ENCODE data around the gene DDX28. TPM values are rescaled to one million over a fixed set of nuclear protein-coding genes. Genes with fewer than 3 reads are reported as not detected.
"Not testable (repeated sequence)": the region's sequence is repeated elsewhere in the genome, so short reads cannot be mapped to it uniquely, and the experiment has no call there.

Gene DDX28
- total and polyA plus RNA-seq, 4 donors: 7.6 to 11.6 (median 8.4) TPM

GRCh38 chr16:67998779-67999688 lies 24.0 kb downstream of the DDX28 start, which contains the start of gene DPEP2:
DPEP2 (minus strand) TSS chr16:67999484; CDS start chr16:67993212, 6,272 bp downstream.
- not testable (repeated sequence) for H3K27me3 ChIP-seq (ENCODE audit: control insufficient read depth in 4 of 4, insufficient read depth in 4 of 4, low read length in 3 of 4); H3K4me3 ChIP-seq (ENCODE audit: low read depth in 1 of 3, low read length in 3 of 3); H3K9ac ChIP-seq (ENCODE audit: low read depth in 1 of 2, low read length in 2 of 2); H3K36me3 ChIP-seq (ENCODE audit: control insufficient read depth in 4 of 4, insufficient read depth in 3 of 4, low read depth in 1 of 4, low read length in 3 of 4); H3K9me3 ChIP-seq (ENCODE audit: control insufficient read depth in 4 of 4, low read length in 3 of 4); H3K4me1 ChIP-seq (ENCODE audit: control insufficient read depth in 4 of 4, insufficient read depth in 4 of 4, low read length in 3 of 4); DNase-seq (ENCODE audit: low spot score)
- H3K27ac ChIP-seq (ENCODE audit: low read depth in 1 of 2, low read length in 2 of 2): peak within 1 kb of the TSS; percentile 48 to 61
- WGBS: 75% methylated on average over 18 of the region's 18 CpGs

GRCh38 chr16:67998231-67998778 lies 24.7 kb downstream of the DDX28 start:
- not testable (repeated sequence) for H3K9me3 ChIP-seq (ENCODE audit: control insufficient read depth in 4 of 4, low read length in 3 of 4); H3K9ac ChIP-seq (ENCODE audit: low read depth in 1 of 2, low read length in 2 of 2); H3K27me3 ChIP-seq (ENCODE audit: control insufficient read depth in 4 of 4, insufficient read depth in 4 of 4, low read length in 3 of 4); H3K36me3 ChIP-seq (ENCODE audit: control insufficient read depth in 4 of 4, insufficient read depth in 3 of 4, low read depth in 1 of 4, low read length in 3 of 4); DNase-seq (ENCODE audit: low spot score); H3K4me3 ChIP-seq (ENCODE audit: low read depth in 1 of 3, low read length in 3 of 3); H3K27ac ChIP-seq (ENCODE audit: low read depth in 1 of 2, low read length in 2 of 2)
- WGBS: 95% methylated on average over 36 of the region's 36 CpGs
- peaks cover 3 to 11% (median 4%) of the 10 kb centered on the region in 4 donors for H3K4me1 ChIP-seq (ENCODE audit: control insufficient read depth in 4 of 4, insufficient read depth in 4 of 4, low read length in 3 of 4)

- no peak for TF ChIP-seq NR2F2 (IDR thresholded peaks at IDR 0.05)
- TF ChIP-seq JUND (IDR thresholded peaks at IDR 0.05): no peak
- no peak for TF ChIP-seq TAF1 (conservative IDR thresholded peaks at IDR 0.05)
- TF ChIP-seq GABPA (IDR thresholded peaks at IDR 0.05 in 1 of 2, conservative IDR thresholded peaks at IDR 0.05 in 1 of 2): no peak
- TF ChIP-seq FOXA1 (IDR thresholded peaks at IDR 0.05): no peak
- TF ChIP-seq EGR1 (IDR thresholded peaks at IDR 0.05; ENCODE audit: low read depth in 2 of 2): no peak
- no peak for TF ChIP-seq YY1 (IDR thresholded peaks at IDR 0.05)
- no peak for TF ChIP-seq CTCF (IDR thresholded peaks at IDR 0.05; ENCODE audit: low read depth, low read length, missing input control)
- no peak for TF ChIP-seq HNF4G (IDR thresholded peaks at IDR 0.05)
- TF ChIP-seq FOXA2 (IDR thresholded peaks at IDR 0.05): no peak
- TF ChIP-seq SP1 (IDR thresholded peaks at IDR 0.05): no peak
- TF ChIP-seq ZBTB33 (IDR thresholded peaks at IDR 0.05): no peak
- TF ChIP-seq RAD21 (IDR thresholded peaks at IDR 0.05): no peak
- no peak for TF ChIP-seq HNF4A (conservative IDR thresholded peaks at IDR 0.05)
- TF ChIP-seq RXRA (IDR thresholded peaks at IDR 0.05): no peak
- TF ChIP-seq ATF3 (IDR thresholded peaks at IDR 0.05): no peak
- TF ChIP-seq MAX (IDR thresholded peaks at IDR 0.05): no peak
- TF ChIP-seq REST (IDR thresholded peaks at IDR 0.05): no peak
- 88% methylated on average over 5 of the region's 5 CpGs for WGBS
- no peaks in the 10 kb centered on the region for H3K27me3 ChIP-seq (ENCODE audit: control insufficient read depth in 4 of 4, insufficient read depth in 4 of 4, low read length in 3 of 4)
- DNase-seq (ENCODE audit: low spot score): no peak
- no peak overlapping the region for H3K9ac ChIP-seq (ENCODE audit: low read depth in 1 of 2, low read length in 2 of 2)
- H3K4me1 ChIP-seq (ENCODE audit: control insufficient read depth in 4 of 4, insufficient read depth in 4 of 4, low read length in 3 of 4): peaks cover 4 to 17% (median 7%) of the 10 kb centered on the region in 4 donors
- H3K27ac ChIP-seq (ENCODE audit: low read depth in 1 of 2, low read length in 2 of 2): no peak overlapping the region
- no peaks in the 10 kb centered on the region for H3K9me3 ChIP-seq (ENCODE audit: control insufficient read depth in 4 of 4, low read length in 3 of 4)
- H3K36me3 ChIP-seq (ENCODE audit: control insufficient read depth in 4 of 4, insufficient read depth in 3 of 4, low read depth in 1 of 4, low read length in 3 of 4): no peaks in the 10 kb centered on the region
- H3K4me3 ChIP-seq (ENCODE audit: low read depth in 1 of 3, low read length in 3 of 3): no peak overlapping the region
Measured at GRCh38 chr16:67996666-67997065, 26.4 kb downstream of the DDX28 start.
